DOHH2 (cell line): ENCODE measurements around the gene CACNG7.

ENCODE experiments used
- H3F3A ChIP-seq: fragments of 200-600 bp; sonication (generic), shearing (Covaris generic); 2 replicates; pipeline ENCODE4 v1.6.0; 2016; ENCODE audit warnings: antibody characterized with exemption, mild to moderate bottlenecking; ENCODE audit not compliant: control insufficient read depth, insufficient read depth
- H3K27ac ChIP-seq: fragments of 200-600 bp; sonication (generic); 2 replicates; pipeline ENCODE4 v1.5.1; 2014; ENCODE audit warnings: low read depth, mild to moderate bottlenecking, low read length, moderate library complexity
- H3K27me3 ChIP-seq: fragments of 200-600 bp; sonication (generic); 2 replicates; pipeline ENCODE4 v1.6.1; 2014; ENCODE audit warnings: mild to moderate bottlenecking, low read length, mixed read lengths; ENCODE audit not compliant: control insufficient read depth
- H3K36me3 ChIP-seq: fragments of 200-600 bp; sonication (generic); 2 replicates; pipeline ENCODE4 v1.6.1; 2014; ENCODE audit warnings: mild to moderate bottlenecking, low read length, moderate library complexity, mixed read lengths; ENCODE audit not compliant: control insufficient read depth
- H3K4me1 ChIP-seq: fragments of 200-600 bp; sonication (generic); 2 replicates; pipeline ENCODE4 v1.6.1; 2014; ENCODE audit warnings: mild to moderate bottlenecking, low read length, mixed read lengths; ENCODE audit not compliant: control insufficient read depth
- H3K4me2 ChIP-seq: fragments of 200-600 bp; sonication (generic); 2 replicates; pipeline ENCODE4 v1.6.0; 2014; ENCODE audit warnings: mild to moderate bottlenecking, low read length, moderate library complexity
- H3K4me3 ChIP-seq: fragments of 200-600 bp; sonication (generic); 2 replicates; pipeline ENCODE4 v1.5.1; 2014; ENCODE audit warnings: mild to moderate bottlenecking, low read length, mixed read lengths
- H3K79me2 ChIP-seq: fragments of 200-600 bp; sonication (generic); 2 replicates; pipeline ENCODE4 v1.6.1; 2014; ENCODE audit warnings: mild to moderate bottlenecking, low read length, mixed read lengths; ENCODE audit not compliant: control insufficient read depth
- H3K9me2 ChIP-seq: fragments of 200-600 bp; sonication (generic); replicated peaks from 2 replicates; pipeline ENCODE4 v1.6.1; 2014; ENCODE audit warnings: mild to moderate bottlenecking, low read length, mixed read lengths; ENCODE audit not compliant: control insufficient read depth
- H3K9me3 ChIP-seq: fragments of 200-600 bp; sonication (generic); 2 replicates; pipeline ENCODE4 v1.6.1; 2014; ENCODE audit warnings: antibody characterized with exemption, low read length, mixed read lengths; ENCODE audit not compliant: control insufficient read depth, insufficient read depth
- H4K20me1 ChIP-seq: fragments of 200-600 bp; sonication (generic); 2 replicates; pipeline ENCODE4 v1.6.0; 2014; ENCODE audit warnings: low read depth, mild to moderate bottlenecking, antibody characterized with exemption, low read length, moderate library complexity; ENCODE audit not compliant: control insufficient read depth, insufficient read depth
- CTCF ChIP-seq: fragments of 200-600 bp; sonication (generic); IDR thresholded peaks from one replicate; pipeline ENCODE4 v1.5.1; 2014; ENCODE audit warnings: antibody characterized with exemption, mild to moderate bottlenecking, low read depth, low read length; ENCODE audit not compliant: poor library complexity, severe bottlenecking
- EZH2phosphoT487 ChIP-seq: fragments of 200-600 bp; sonication (generic); IDR thresholded peaks from 2 replicates; pipeline ENCODE4 v1.6.1; 2017; ENCODE audit warnings: borderline replicate concordance, mild to moderate bottlenecking, antibody characterized with exemption, low read length, moderate library complexity, mixed read lengths

The CACNG7 gene

GRCh38 chr19:53915000-53915399 is 5.9 kb downstream of the CACNG7 start:
- no peak overlapping the region for H3K4me3 ChIP-seq
- H4K20me1 ChIP-seq = no peaks in the 10 kb centered on the region
- no peaks in the 10 kb centered on the region for H3K9me2 ChIP-seq
- H3K4me2 ChIP-seq = no peak overlapping the region
- no peaks in the 10 kb centered on the region for H3K9me3 ChIP-seq
- H3K27ac ChIP-seq = no peak overlapping the region
- H3K27me3 ChIP-seq = no peaks in the 10 kb centered on the region
- H3K79me2 ChIP-seq = no peaks in the 10 kb centered on the region
- no peaks in the 10 kb centered on the region for H3K4me1 ChIP-seq
- H3K36me3 ChIP-seq = no peaks in the 10 kb centered on the region
- TF ChIP-seq EZH2phosphoT487 (no peak), CTCF (no peak)
- no peaks in the 10 kb centered on the region for H3F3A ChIP-seq

DNA sequence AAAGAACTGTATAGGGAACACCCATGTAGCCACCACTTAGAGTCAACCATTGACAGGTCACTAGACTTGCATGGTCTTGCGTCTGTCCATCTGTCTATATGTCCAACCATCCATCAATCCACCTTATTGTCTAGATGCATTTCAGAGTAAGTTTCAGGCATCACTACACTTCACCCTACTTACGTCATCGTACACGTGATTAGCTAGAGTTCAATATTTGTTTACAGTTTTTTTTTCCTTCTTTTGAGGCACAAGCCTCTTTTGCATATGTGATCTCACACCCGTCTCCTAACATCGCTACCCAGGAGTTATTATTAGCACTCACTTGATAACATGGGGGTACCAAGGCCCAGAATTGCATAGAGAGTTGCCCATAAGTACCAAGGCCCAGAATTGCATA is 6.9 kb downstream of the CACNG7 start:
- no peaks in the 10 kb centered on the region for H3K36me3 ChIP-seq
- no peaks in the 10 kb centered on the region for H3K9me2 ChIP-seq
- no peak for TF ChIP-seq CTCF
- TF ChIP-seq EZH2phosphoT487 = no peak
- no peak overlapping the region for H3K4me3 ChIP-seq
- H3F3A ChIP-seq = no peaks in the 10 kb centered on the region
- H3K27ac ChIP-seq = no peak overlapping the region
- H3K9me3 ChIP-seq = no peaks in the 10 kb centered on the region
- no peak overlapping the region for H3K4me2 ChIP-seq
- H3K79me2 ChIP-seq = no peaks in the 10 kb centered on the region
- no peaks in the 10 kb centered on the region for H3K27me3 ChIP-seq
- H4K20me1 ChIP-seq = no peaks in the 10 kb centered on the region
- no peaks in the 10 kb centered on the region for H3K4me1 ChIP-seq

- Histone ChIP-seq H3K4me2 (no peak overlapping the region), H3K4me3 (no peak overlapping the region)
Observed at GRCh38 chr19:53917356-53917755, 8.3 kb downstream of the CACNG7 start.

More at GRCh38 chr19:53917356-53917755, 8.3 kb downstream of the CACNG7 start:
- H3K79me2 ChIP-seq = no peaks in the 10 kb centered on the region
- no peak overlapping the region for H3K27ac ChIP-seq
- TF ChIP-seq EZH2phosphoT487 (no peak), CTCF (no peak)
- no peaks in the 10 kb centered on the region for H3K9me3 ChIP-seq
- no peaks in the 10 kb centered on the region for H4K20me1 ChIP-seq
- H3K36me3 ChIP-seq = no peaks in the 10 kb centered on the region
- no peaks in the 10 kb centered on the region for H3F3A ChIP-seq
- H3K9me2 ChIP-seq = no peaks in the 10 kb centered on the region
- H3K4me1 ChIP-seq = no peaks in the 10 kb centered on the region
- H3K27me3 ChIP-seq = no peaks in the 10 kb centered on the region
